H1 (cell line): ENCODE results near the gene CLINT1. TPM values are rescaled to one million over a fixed set of nuclear protein-coding genes. Genes with fewer than 3 reads are reported as not detected.

ENCODE experiments used
- CTCF ChIA-PET: fragments of 300-600 bp; sonication (Branson Sonifier 250); formaldehyde crosslinking; loops from one replicate; lab custom pipeline; 2021; ENCODE audit not compliant: partially characterized antibody; lab: Charles Lee
- POLR2A ChIA-PET: fragments of 300-600 bp; sonication (Branson Sonifier 250); formaldehyde crosslinking; loops from one replicate; lab custom pipeline; 2021; ENCODE audit warnings: inconsistent platforms; ENCODE audit not compliant: partially characterized antibody; lab: Charles Lee
- DNase-seq, 2 experiments: peaks; one replicate each; pipeline versions ENCODE4 v3.0.0 to v3.0.0-alpha.2; 2010 to 2022; ENCODE audit warnings: low spot score in 2 of 2, low read depth in 1 of 2, mixed read lengths in 1 of 2
- FAIRE-seq: peaks from 2 replicates; lab custom pipeline; 2011; peaks lifted over from hg19 to GRCh38; lab: Jason Lieb, UNC
- H2AFZ ChIP-seq: 2 replicates; pipeline ENCODE4 v1.8.1; 2012; ENCODE audit warnings: low read length, inconsistent platforms
- H2AK5ac ChIP-seq: 2 replicates; pipeline ENCODE4 v1.6.1; 2013; ENCODE audit warnings: low read depth, low read length
- H2BK120ac ChIP-seq: replicated peaks from 2 replicates; pipeline ENCODE3; 2013; ENCODE audit warnings: low read depth, low read length, inconsistent platforms
- H2BK12ac ChIP-seq: 2 replicates; pipeline ENCODE4 v1.6.1; 2013; ENCODE audit warnings: low read depth, low read length
- H2BK15ac ChIP-seq: 2 replicates; pipeline ENCODE4 v1.6.1; 2013; ENCODE audit warnings: low read length
- H2BK20ac ChIP-seq: 2 replicates; pipeline ENCODE4 v1.6.1; 2013; ENCODE audit warnings: low read length
- H2BK5ac ChIP-seq: 2 replicates; pipeline ENCODE4 v1.6.1; 2013; ENCODE audit warnings: low read depth, low read length
- H3K14ac ChIP-seq: 2 replicates; pipeline ENCODE4 v1.6.1; 2013; ENCODE audit warnings: inconsistent platforms; ENCODE audit not compliant: insufficient read length
- H3K18ac ChIP-seq: 2 replicates; pipeline ENCODE4 v1.6.1; 2013; ENCODE audit warnings: low read length; ENCODE audit errors: extremely low read depth
- H3K23ac ChIP-seq: 2 replicates; pipeline ENCODE4 v1.6.1; 2013; ENCODE audit warnings: inconsistent platforms; ENCODE audit not compliant: insufficient read length
- H3K23me2 ChIP-seq: 2 replicates; pipeline ENCODE4 v1.6.1; 2013; ENCODE audit warnings: low read depth, low read length
- H3K27ac ChIP-seq: 2 replicates; pipeline ENCODE4 v1.6.1; 2011; ENCODE audit warnings: low read depth, low read length, inconsistent platforms
- H3K27me3 ChIP-seq, 4 experiments: replicated peaks in 1 of 4; 1 replicate in 1 of 4; 2 replicates in 3 of 4; pipeline versions ENCODE4 v1.6.1 to v1.8.1; 2011 to 2013; ENCODE audit warnings: low read length in 3 of 4, mild to moderate bottlenecking in 3 of 4, inconsistent platforms in 2 of 4, mixed read lengths in 2 of 4, moderate library complexity in 1 of 4; ENCODE audit not compliant: control insufficient read depth in 3 of 4, insufficient read depth in 3 of 4; ENCODE audit errors: extremely low read depth in 1 of 4
- H3K36me3 ChIP-seq, 4 experiments: 2 replicates each; pipeline versions ENCODE4 v1.6.1 to v1.8.1; 2011 to 2013; ENCODE audit warnings: mild to moderate bottlenecking in 4 of 4, low read length in 3 of 4, moderate library complexity in 2 of 4, control low read depth in 1 of 4, inconsistent platforms in 1 of 4; ENCODE audit not compliant: insufficient read depth in 4 of 4, control insufficient read depth in 2 of 4
- H3K4ac ChIP-seq: replicated peaks from 2 replicates; pipeline ENCODE3; 2013; ENCODE audit warnings: low read length, low read depth, mixed read lengths, inconsistent platforms; ENCODE audit not compliant: insufficient read length
- H3K4me1 ChIP-seq, 4 experiments: replicated peaks in 1 of 4; 1 replicate in 1 of 4; 2 replicates in 3 of 4; pipeline versions ENCODE4 v1.6.1 to v1.8.1; 2011 to 2013; ENCODE audit warnings: low read length in 3 of 4, inconsistent platforms in 2 of 4, mixed read lengths in 1 of 4; ENCODE audit not compliant: insufficient read depth in 4 of 4, control insufficient read depth in 3 of 4
- H3K4me2 ChIP-seq, 2 experiments: 2 replicates each; pipeline versions ENCODE4 v1.6.1 to v1.8.1; 2011 to 2013; ENCODE audit warnings: low read depth in 2 of 2, low read length in 2 of 2, control low read depth in 1 of 2, inconsistent platforms in 1 of 2, mild to moderate bottlenecking in 1 of 2; ENCODE audit not compliant: insufficient read depth in 1 of 2
- H3K4me3 ChIP-seq, 4 experiments: fragments of 200-600, 300-600 bp in 1 of 4; sonication (generic), shearing (Covaris generic), sonication (Bioruptor Twin) in 1 of 4; 2 replicates each; pipeline versions ENCODE4 v1.5.1 to v1.8.1; 2011 to 2016; ENCODE audit warnings: low read length in 4 of 4, low read depth in 3 of 4, control low read depth in 2 of 4, inconsistent platforms in 2 of 4, mild to moderate bottlenecking in 2 of 4, mixed read lengths in 1 of 4, moderate library complexity in 1 of 4; ENCODE audit not compliant: insufficient read depth in 2 of 4; ENCODE audit errors: extremely low read depth in 1 of 4
- H3K56ac ChIP-seq: replicated peaks from 2 replicates; pipeline ENCODE3; 2013; ENCODE audit warnings: low read depth, mild to moderate bottlenecking, mixed read lengths, low read length, inconsistent platforms; ENCODE audit not compliant: insufficient read length
- H3K79me1 ChIP-seq: 2 replicates; pipeline ENCODE4 v1.6.1; 2013; ENCODE audit warnings: low read depth, low read length, control low read depth
- H3K79me2 ChIP-seq, 2 experiments: 2 replicates each; pipeline versions ENCODE4 v1.6.1 to v1.8.1; 2012 to 2013; ENCODE audit warnings: low read length in 2 of 2, mild to moderate bottlenecking in 2 of 2, inconsistent platforms in 1 of 2; ENCODE audit not compliant: insufficient read depth in 2 of 2, control insufficient read depth in 1 of 2
- H3K9ac ChIP-seq, 4 experiments: replicated peaks in 1 of 4; 1 replicate in 1 of 4; 2 replicates in 3 of 4; pipeline versions ENCODE4 v1.6.1 to v1.8.1; 2011 to 2013; ENCODE audit warnings: low read depth in 3 of 4, low read length in 3 of 4, control low read depth in 2 of 4, mild to moderate bottlenecking in 2 of 4, moderate library complexity in 2 of 4, inconsistent platforms in 1 of 4; ENCODE audit errors: extremely low read depth in 1 of 4
- H3K9me3 ChIP-seq, 2 experiments: 2 replicates each; pipeline versions ENCODE4 v1.6.1 to v1.8.1; 2012 to 2013; ENCODE audit warnings: mild to moderate bottlenecking in 2 of 2, moderate library complexity in 2 of 2, control low read depth in 1 of 2, inconsistent platforms in 1 of 2, low read depth in 1 of 2, low read length in 1 of 2, mixed read lengths in 1 of 2; ENCODE audit not compliant: insufficient read depth in 2 of 2
- H4K20me1 ChIP-seq, 2 experiments: replicated peaks in 1 of 2; 2 replicates each; pipeline versions ENCODE3 to v1.8.1; 2011 to 2013; ENCODE audit warnings: inconsistent platforms in 2 of 2, low read length in 2 of 2, mild to moderate bottlenecking in 1 of 2; ENCODE audit not compliant: insufficient read depth in 2 of 2, control insufficient read depth in 1 of 2
- H4K5ac ChIP-seq: 2 replicates; pipeline ENCODE4 v1.6.1; 2013; ENCODE audit warnings: low read length, low read depth, mixed read lengths, inconsistent platforms; ENCODE audit not compliant: insufficient read length
- H4K8ac ChIP-seq: 2 replicates; pipeline ENCODE4 v1.8.0; 2013; ENCODE audit warnings: mild to moderate bottlenecking, moderate library complexity, low read length, inconsistent platforms; ENCODE audit not compliant: insufficient read depth; ENCODE audit errors: extremely low read depth
- H4K91ac ChIP-seq: replicated peaks from 2 replicates; pipeline ENCODE3; 2013; ENCODE audit warnings: low read length, mixed read lengths, inconsistent platforms; ENCODE audit not compliant: insufficient read length
- POU5F1 ChIP-seq: IDR thresholded peaks from 2 replicates; pipeline ENCODE4 v1.6.1; 2011; ENCODE audit warnings: low read depth, mild to moderate bottlenecking, low read length, moderate library complexity
- RAD21 ChIP-seq, 2 experiments: IDR thresholded peaks in 1 of 2; conservative IDR thresholded peaks in 1 of 2; 2 replicates each; pipeline ENCODE4 v1.6.1; 2011; ENCODE audit warnings: low read depth in 2 of 2, low read length in 2 of 2, improper control_type of control experiment in 1 of 2, inconsistent platforms in 1 of 2, mild to moderate bottlenecking in 1 of 2, moderate library complexity in 1 of 2
- TAF1 ChIP-seq: IDR thresholded peaks from 2 replicates; pipeline ENCODE4 v1.6.1; 2011; ENCODE audit warnings: mild to moderate bottlenecking, low read depth, low read length
- TEAD4 ChIP-seq: IDR thresholded peaks from 2 replicates; pipeline ENCODE4 v1.6.1; 2012; ENCODE audit warnings: low read depth, low read length, inconsistent platforms, mixed read lengths
- YY1 ChIP-seq: IDR thresholded peaks from 2 replicates; pipeline ENCODE4 v1.6.1; 2011; ENCODE audit warnings: low read depth, mild to moderate bottlenecking, low read length
- whole genome bisulfite sequencing, 2 experiments: shearing (Covaris generic) in 1 of 2; methylation state at CpG; one replicate each; pipeline versions ENCODE4 v1.1.6 to v1.1.7; 2013 to 2015; ENCODE audit warnings: low lambda C conversion rate in 2 of 2, mixed read lengths in 2 of 2, inconsistent platforms in 1 of 2, low coverage in 1 of 2, missing lambda C conversion rate in 1 of 2; ENCODE audit not compliant: insufficient replicate concordance in 2 of 2, insufficient coverage in 1 of 2, insufficient read length in 1 of 2; ENCODE audit errors: extremely low coverage in 1 of 2, missing lambda C conversion rate in 1 of 2; 5-methylcytosine and 5-hydroxymethylcytosine counted together
- polyA plus RNA-seq, 7 experiments: library from polyadenylated mRNA; depleted of rRNA in 3 of 7; stranded (reverse) in 5 of 7; unstranded in 2 of 7; fragments of >200 nt in 5 of 7; fragments of 200-250 nt in 2 of 7; gene quantifications; 1 replicate in 5 of 7; 2 replicates in 1 of 7; 4 replicates in 1 of 7; pipeline versions ENCODE4 v1.2.1 to v1.2.3, GENCODE V29; 2011 to 2013; ENCODE audit warnings: missing spikeins in 2 of 7, mixed read lengths in 2 of 7
- total RNA-seq: library from RNA; stranded (reverse); fragmentation: NEBNext Ultra II Directional; extraction: Animal tissue kit (Norgen Biotek cat#: 25700); gene quantifications from 2 replicates; pipeline ENCODE4 v1.2.1, GENCODE V29; 2021
- TF ChIP-seq, protein P1 (sequence below), 3 experiments: IDR thresholded peaks; 1 replicate in 2 of 3; 2 replicates in 1 of 3; pipeline versions ENCODE4 v1.5.1 to v1.6.1; 2011; ENCODE audit warnings: low read length in 3 of 3, mild to moderate bottlenecking in 3 of 3, inconsistent platforms in 2 of 3, low read depth in 1 of 3, moderate library complexity in 1 of 3; ENCODE audit not compliant: insufficient read depth in 1 of 3; ENCODE audit errors: control extremely low read depth in 1 of 3

CLINT1 gene
- total and polyA plus RNA-seq, 2 of the 8 experiments (the other 6 are each of a cell fraction or from before 2014, with no cell fraction given): 85.9 to 140 TPM

DNA sequence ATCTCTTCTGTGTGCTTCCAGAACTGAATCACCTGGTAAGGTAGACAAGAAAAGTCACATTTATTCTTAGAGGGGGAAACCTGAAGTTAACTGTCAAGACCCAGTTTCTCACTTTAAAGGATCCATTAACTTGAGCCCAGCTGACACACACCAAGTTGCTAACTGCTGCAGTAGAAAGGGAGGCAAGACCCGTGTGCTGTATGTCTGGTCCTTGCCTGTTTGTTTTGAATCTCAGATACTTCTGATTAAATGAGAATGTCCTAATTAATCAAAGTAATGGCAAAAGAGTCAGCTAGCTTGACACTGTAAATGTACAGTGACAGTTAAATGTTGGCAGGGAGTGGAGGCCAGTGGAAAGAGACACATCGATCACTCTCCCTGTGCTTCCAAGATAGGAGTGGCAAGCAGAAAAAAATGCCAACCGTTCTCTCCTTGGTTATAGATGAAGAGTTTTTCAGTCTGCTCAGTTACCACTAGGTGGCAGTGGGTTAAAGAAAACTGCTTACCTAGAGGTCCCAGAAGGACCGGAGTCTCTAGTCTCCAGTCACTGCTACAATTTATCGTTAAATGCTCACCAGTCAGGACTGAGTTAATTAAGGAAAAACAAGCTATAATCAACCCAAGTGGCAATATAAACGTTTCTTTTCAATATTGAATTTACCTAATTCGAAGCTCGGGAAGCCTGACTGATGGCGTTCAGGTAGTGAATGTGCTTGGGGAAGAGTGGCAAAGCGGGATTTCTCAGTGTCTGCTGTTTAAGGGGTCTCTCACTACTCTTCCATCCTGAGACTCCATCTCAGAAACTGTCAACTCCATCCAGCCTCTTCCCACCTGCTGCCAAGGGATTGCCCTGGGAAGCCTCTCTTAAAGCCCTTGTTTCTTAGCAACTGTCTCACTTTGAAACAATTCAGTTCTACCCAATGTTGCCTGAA is 97.0 kb downstream of the CLINT1 start:
- Histone ChIP-seq H3K9ac (no peak overlapping the region; a peak in 1 of 7 replicates), H3K27me3 (no peaks in the 10 kb centered on the region), H4K5ac (no peak overlapping the region), H3K4ac (no peak overlapping the region), H2BK15ac (no peak overlapping the region), H3K56ac (no peak overlapping the region), H2AFZ (no peak overlapping the region), H3K14ac (no peak overlapping the region), H3K4me1 (no peaks in the 10 kb centered on the region), H4K20me1 (peaks cover 0 to 3% of the 10 kb centered on the region in 2 experiments), H2BK5ac (no peak overlapping the region), H2BK120ac (no peak overlapping the region), H3K4me3 (no peak overlapping the region), H3K4me2 (no peak overlapping the region), H3K36me3 (no peaks in the 10 kb centered on the region), H3K18ac (no peak overlapping the region), H3K23me2 (no peaks in the 10 kb centered on the region), H4K91ac (no peak overlapping the region), H3K9me3 (no peaks in the 10 kb centered on the region), H2BK12ac (no peak overlapping the region), H3K79me1 (no peaks in the 10 kb centered on the region), H4K8ac (no peak overlapping the region), H2AK5ac (no peak overlapping the region), H3K23ac (no peak overlapping the region), H3K27ac (no peak overlapping the region), H2BK20ac (no peak overlapping the region), H3K79me2 (no peaks in the 10 kb centered on the region)
- ChIA-PET POLR2A (interaction anchor here (0.6 kb wide), 1 partner anchor 110 kb away, joined by 4 read pairs; no protein-coding TSS in a partner anchor), CTCF (interaction anchor here (0.6 to 4.2 kb wide), 43 partner anchors 8 to 1371 kb away, joined by 3 to 34 read pairs (median 3); partner anchors contain the start of gene LSM11)
- WGBS, 2 experiments: 59% methylated on average over 10 of the region's 10 CpGs; no CpG with 5 or more reads in 1 of the 2 experiments
- FAIRE-seq: peak; percentile 89
- no peak for TF ChIP-seq TAF1
- no peak for TF ChIP-seq YY1
- no peak for TF ChIP-seq TEAD4
- peak; percentile 84 to 88 for TF ChIP-seq RAD21 (IDR thresholded peaks at IDR 0.05 in 1 of 2, conservative IDR thresholded peaks at IDR 0.05 in 1 of 2; ENCODE audit: low read depth in 2 of 2, low read length in 2 of 2)
- TF ChIP-seq, protein P1, sequence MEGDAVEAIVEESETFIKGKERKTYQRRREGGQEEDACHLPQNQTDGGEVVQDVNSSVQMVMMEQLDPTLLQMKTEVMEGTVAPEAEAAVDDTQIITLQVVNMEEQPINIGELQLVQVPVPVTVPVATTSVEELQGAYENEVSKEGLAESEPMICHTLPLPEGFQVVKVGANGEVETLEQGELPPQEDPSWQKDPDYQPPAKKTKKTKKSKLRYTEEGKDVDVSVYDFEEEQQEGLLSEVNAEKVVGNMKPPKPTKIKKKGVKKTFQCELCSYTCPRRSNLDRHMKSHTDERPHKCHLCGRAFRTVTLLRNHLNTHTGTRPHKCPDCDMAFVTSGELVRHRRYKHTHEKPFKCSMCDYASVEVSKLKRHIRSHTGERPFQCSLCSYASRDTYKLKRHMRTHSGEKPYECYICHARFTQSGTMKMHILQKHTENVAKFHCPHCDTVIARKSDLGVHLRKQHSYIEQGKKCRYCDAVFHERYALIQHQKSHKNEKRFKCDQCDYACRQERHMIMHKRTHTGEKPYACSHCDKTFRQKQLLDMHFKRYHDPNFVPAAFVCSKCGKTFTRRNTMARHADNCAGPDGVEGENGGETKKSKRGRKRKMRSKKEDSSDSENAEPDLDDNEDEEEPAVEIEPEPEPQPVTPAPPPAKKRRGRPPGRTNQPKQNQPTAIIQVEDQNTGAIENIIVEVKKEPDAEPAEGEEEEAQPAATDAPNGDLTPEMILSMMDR (IDR thresholded peaks at IDR 0.05; ENCODE audit: control extremely low read depth in 1 of 3, insufficient read depth in 1 of 3, low read depth in 1 of 3, low read length in 3 of 3): peak in 2 of 3 experiments; percentile 67 to 76; a peak in 3 of 4 replicates
- no peak for TF ChIP-seq POU5F1
- DNase-seq: no peak
